Endothelial cell of umbilical vein (primary cell): Measurements from ENCODE around the gene PRKG1. TPM values are rescaled to one million over a fixed set of nuclear protein-coding genes. Genes with fewer than 3 reads are reported as not detected.

ENCODE experiments used
- BruUV-seq: library from RNA; stranded (reverse); fragments of 400-500 nt; replicated peaks from 2 replicates; lab custom pipeline; 2021; lab: Mats Ljungman, UMichigan
- CTCF ChIA-PET: fragments of 300-600, 350-600 bp; sonication (Branson Sonifier 250); formaldehyde crosslinking; loops from one replicate; lab custom pipeline; 2021; ENCODE audit warnings: antibody characterized with exemption, inconsistent platforms; lab: Charles Lee
- POLR2A ChIA-PET: fragments of 300-600, 350-600 bp; sonication (Branson Sonifier 250); formaldehyde crosslinking; loops from one replicate; lab custom pipeline; 2021; ENCODE audit warnings: antibody characterized with exemption, inconsistent platforms; lab: Charles Lee
- DNase-seq: peaks from one replicate; pipeline ENCODE4 v3.0.0-alpha.2; 2011; ENCODE audit warnings: low read depth, low spot score
- FAIRE-seq: peaks from 2 replicates; lab custom pipeline; 2011; peaks lifted over from hg19 to GRCh38; lab: Jason Lieb, UNC
- H2AFZ ChIP-seq: 2 replicates; pipeline ENCODE4 v1.6.0; 2012; ENCODE audit warnings: low read depth, low read length, control low read depth, inconsistent platforms
- H3K27ac ChIP-seq: 2 replicates; pipeline ENCODE4 v1.5.1; 2011; ENCODE audit warnings: low read depth, mild to moderate bottlenecking, control low read depth, low read length, moderate library complexity; ENCODE audit not compliant: insufficient read depth
- H3K27me3 ChIP-seq, 2 experiments: 2 replicates each; pipeline versions ENCODE4 v1.6.0 to v1.6.1; 2011; ENCODE audit warnings: low read length in 2 of 2, mixed read lengths in 1 of 2; ENCODE audit not compliant: control insufficient read depth in 2 of 2, insufficient read depth in 2 of 2
- H3K36me3 ChIP-seq, 2 experiments: 2 replicates in 1 of 2; 3 replicates in 1 of 2; pipeline ENCODE4 v1.5.1; 2011; ENCODE audit warnings: low read length in 2 of 2, mild to moderate bottlenecking in 1 of 2, moderate library complexity in 1 of 2; ENCODE audit not compliant: control insufficient read depth in 2 of 2, insufficient read depth in 2 of 2; ENCODE audit errors: extremely low read depth in 1 of 2
- H3K4me1 ChIP-seq: 3 replicates; pipeline ENCODE4 v1.5.1; 2011; ENCODE audit warnings: mild to moderate bottlenecking, low read length; ENCODE audit not compliant: control insufficient read depth, insufficient read depth; ENCODE audit errors: extremely low read depth
- H3K4me2 ChIP-seq: 2 replicates; pipeline ENCODE4 v1.6.1; 2011; ENCODE audit warnings: low read length, control low read depth, mixed read lengths; ENCODE audit not compliant: insufficient read depth
- H3K4me3 ChIP-seq, 3 experiments: fragments of 200-600 bp in 1 of 3; sonication (generic), shearing (Covaris generic) in 1 of 3; replicated peaks in 1 of 3; 2 replicates each; pipeline ENCODE4 v1.5.1; 2011 to 2016; ENCODE audit warnings: control low read depth in 3 of 3, low read length in 3 of 3, mild to moderate bottlenecking in 2 of 3, inconsistent platforms in 1 of 3, low read depth in 1 of 3, moderate library complexity in 1 of 3; ENCODE audit not compliant: insufficient read depth in 1 of 3
- H3K79me2 ChIP-seq: 2 replicates; pipeline ENCODE4 v1.6.0; 2012; ENCODE audit warnings: low read length, inconsistent platforms; ENCODE audit not compliant: control insufficient read depth, insufficient read depth
- H3K9ac ChIP-seq: replicated peaks from 2 replicates; pipeline ENCODE3; 2011; ENCODE audit warnings: low read length, control low read depth; ENCODE audit not compliant: insufficient read depth; ENCODE audit errors: extremely low read depth
- H3K9me1 ChIP-seq: replicated peaks from 3 replicates; pipeline ENCODE4 v1.6.0; 2011; ENCODE audit warnings: mild to moderate bottlenecking, low read length; ENCODE audit not compliant: control insufficient read depth, insufficient read depth; ENCODE audit errors: extremely low read depth
- H3K9me3 ChIP-seq: replicated peaks from 2 replicates; pipeline ENCODE4 v1.5.1; 2012; ENCODE audit warnings: low read length, inconsistent platforms; ENCODE audit not compliant: control insufficient read depth, insufficient read depth
- H4K20me1 ChIP-seq: replicated peaks from 2 replicates; pipeline ENCODE3; 2011; ENCODE audit warnings: mild to moderate bottlenecking, low read length; ENCODE audit not compliant: control insufficient read depth, insufficient read depth; ENCODE audit errors: extremely low read depth
- CTCF ChIP-seq, 2 donors: IDR thresholded peaks; 1 replicate in 1 of 2; 2 replicates in 1 of 2; pipeline ENCODE4 v1.5.1; 2011; ENCODE audit warnings: low read length in 2 of 2, mild to moderate bottlenecking in 2 of 2, moderate library complexity in 2 of 2, control low read depth in 1 of 2, inconsistent platforms in 1 of 2, low read depth in 1 of 2; ENCODE audit not compliant: insufficient read depth in 1 of 2; ENCODE audit errors: extremely low read depth in 1 of 2
- EZH2 ChIP-seq: IDR thresholded peaks from 2 replicates; pipeline ENCODE4 v1.6.1; 2012; ENCODE audit warnings: borderline replicate concordance, low read depth, mild to moderate bottlenecking, moderate library complexity, low read length, inconsistent platforms; ENCODE audit not compliant: severe bottlenecking
- FOS ChIP-seq: IDR thresholded peaks from 2 replicates; pipeline ENCODE4 v1.6.1; 2011; ENCODE audit warnings: mild to moderate bottlenecking, low read length, moderate library complexity, borderline replicate concordance; ENCODE audit not compliant: insufficient read depth
- GATA2 ChIP-seq: IDR thresholded peaks from 2 replicates; pipeline ENCODE4 v1.7.0; 2011; ENCODE audit warnings: low read depth, mild to moderate bottlenecking, moderate library complexity, mixed read lengths, low read length; ENCODE audit not compliant: insufficient read length, insufficient read depth
- JUN ChIP-seq: IDR thresholded peaks from 2 replicates; pipeline ENCODE4 v1.6.1; 2011; ENCODE audit warnings: borderline replicate concordance, low read depth; ENCODE audit not compliant: insufficient read length, insufficient read depth
- MAX ChIP-seq: IDR thresholded peaks from 2 replicates; pipeline ENCODE4 v1.6.1; 2011; ENCODE audit not compliant: insufficient read depth, insufficient read length
- MYC ChIP-seq: IDR thresholded peaks from one replicate; pipeline ENCODE4 v1.6.1; 2011; ENCODE audit warnings: mild to moderate bottlenecking, low read depth, low read length
- POLR2A ChIP-seq: IDR thresholded peaks from 2 replicates; pipeline ENCODE4 v1.6.1; 2012; ENCODE audit warnings: low read depth, mild to moderate bottlenecking, control low read depth, low read length
- POLR2AphosphoS5 ChIP-seq: IDR thresholded peaks from 2 replicates; pipeline ENCODE4 v1.6.1; 2012; ENCODE audit warnings: low read depth, mild to moderate bottlenecking, control low read depth, low read length, moderate library complexity; ENCODE audit not compliant: insufficient read depth
- dilution Hi-C: fragments of 300-500 bp; cut with MboI; formaldehyde crosslinking; loops from one replicate; pipeline ENCODE4 v1.15.0; 2019; ENCODE audit warnings: low sequenced_read_pairs; ENCODE audit not compliant: extremely low pct_ligation_motif_present
- intact Hi-C: fragments of 100-400 bp; cut with micrococcal nuclease; formaldehyde crosslinking; loops from one replicate; pipeline ENCODE4 v1.10.0; 2022
- polyA plus RNA-seq, 4 experiments: library from polyadenylated mRNA; depleted of rRNA in 3 of 4; stranded (reverse) in 3 of 4; unstranded in 1 of 4; fragments of >200 nt; gene quantifications; 2 replicates each; pipeline versions ENCODE4 v1.2.1 to v1.2.3, GENCODE V29; 2011 to 2012; ENCODE audit warnings: missing spikeins in 1 of 4
- total RNA-seq: library from RNA; stranded (reverse); gene quantifications from 2 replicates; pipeline ENCODE4 v1.2.3, GENCODE V29; 2021

Gene PRKG1
- total and polyA plus RNA-seq, 2 donors (not counting 3 experiments of a cell fraction or from before 2014, with no cell fraction given): 0.01 to 0.18 TPM

DNA sequence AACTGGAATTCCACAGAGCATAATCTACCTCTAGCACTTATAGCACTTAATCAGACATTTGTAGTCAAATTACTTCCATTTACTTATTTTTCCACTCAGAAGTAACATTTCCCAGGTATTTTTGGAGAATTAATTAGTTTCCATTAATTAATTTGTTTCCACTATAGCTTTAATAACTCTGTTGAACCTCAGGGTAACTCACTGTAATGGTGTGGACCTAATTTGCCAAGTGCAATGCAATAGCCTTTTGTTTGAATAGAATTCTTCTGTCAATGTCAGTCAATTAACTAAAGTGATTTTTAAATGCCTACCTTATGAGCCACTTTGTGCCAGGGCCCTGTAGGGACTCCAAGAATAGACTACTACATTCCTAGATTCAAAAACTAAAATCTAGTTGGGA lies 509.7 kb downstream of the PRKG1 start:
- H3K4me3 ChIP-seq: no peak overlapping the region
- H3K9me3 ChIP-seq: no peaks in the 10 kb centered on the region
- FAIRE-seq (no peak), DNase-seq (no peak)
- H2AFZ ChIP-seq: no peak overlapping the region
- intact Hi-C loops (no loop called here), dilution Hi-C loops (no loop called here)
- H3K4me1 ChIP-seq: peaks cover 3% of the 10 kb centered on the region
- no peak overlapping the region for H3K9ac ChIP-seq
- TF ChIP-seq MAX (no peak), MYC (no peak)
- CTCF ChIA-PET: interaction anchor here (0.7 kb wide), 1 partner anchor 172 kb away, joined by 3 read pairs; no protein-coding TSS in a partner anchor
- no peaks in the 10 kb centered on the region for H3K36me3 ChIP-seq
- H3K9me1 ChIP-seq: peaks cover 2% of the 10 kb centered on the region
- no peaks in the 10 kb centered on the region for H3K79me2 ChIP-seq
- no TSS peak for BruUV-seq
- no peaks in the 10 kb centered on the region for H3K27me3 ChIP-seq
- POLR2A ChIA-PET: no interaction called here
- H3K4me2 ChIP-seq: no peak overlapping the region
- no peaks in the 10 kb centered on the region for H4K20me1 ChIP-seq
- no peak overlapping the region for H3K27ac ChIP-seq

- no peak for FAIRE-seq
- intact Hi-C loops: no loop called here
- CTCF ChIA-PET: no interaction called here
These were observed 511.5 kb downstream of the PRKG1 start for GRCh38 chr10:51585742-51586141.

More at GRCh38 chr10:51585742-51586141, 511.5 kb downstream of the PRKG1 start:
- Histone ChIP-seq H2AFZ (no peak overlapping the region), H3K4me1 (peaks cover 3% of the 10 kb centered on the region), H3K4me3 (no peak overlapping the region), H3K27ac (no peak overlapping the region), H3K9ac (no peak overlapping the region), H4K20me1 (no peaks in the 10 kb centered on the region), H3K9me3 (no peaks in the 10 kb centered on the region), H3K4me2 (no peak overlapping the region), H3K79me2 (no peaks in the 10 kb centered on the region), H3K36me3 (no peaks in the 10 kb centered on the region), H3K27me3 (no peaks in the 10 kb centered on the region), H3K9me1 (peaks cover 2% of the 10 kb centered on the region)
- POLR2A ChIA-PET: no interaction called here
- no peak for DNase-seq
- BruUV-seq: no TSS peak
- dilution Hi-C loops: no loop called here
- TF ChIP-seq CTCF (IDR thresholded peaks at IDR 0.05; ENCODE audit: extremely low read depth in 1 of 2, insufficient read depth in 1 of 2, low read depth in 1 of 2, low read length in 2 of 2): no peak
- no peak for TF ChIP-seq POLR2A
- no peak for TF ChIP-seq POLR2AphosphoS5
- TF ChIP-seq FOS: no peak
- no peak for TF ChIP-seq GATA2
- TF ChIP-seq JUN: no peak
- no peak for TF ChIP-seq MAX
- TF ChIP-seq EZH2: no peak
- no peak for TF ChIP-seq MYC
